COLO829 (cell line): ENCODE data around the gene ADM.

Experiments
- DNase-seq: peaks from one replicate; pipeline ENCODE4 v3.0.0; 2012; ENCODE audit warnings: low spot score

The ADM gene

DNA sequence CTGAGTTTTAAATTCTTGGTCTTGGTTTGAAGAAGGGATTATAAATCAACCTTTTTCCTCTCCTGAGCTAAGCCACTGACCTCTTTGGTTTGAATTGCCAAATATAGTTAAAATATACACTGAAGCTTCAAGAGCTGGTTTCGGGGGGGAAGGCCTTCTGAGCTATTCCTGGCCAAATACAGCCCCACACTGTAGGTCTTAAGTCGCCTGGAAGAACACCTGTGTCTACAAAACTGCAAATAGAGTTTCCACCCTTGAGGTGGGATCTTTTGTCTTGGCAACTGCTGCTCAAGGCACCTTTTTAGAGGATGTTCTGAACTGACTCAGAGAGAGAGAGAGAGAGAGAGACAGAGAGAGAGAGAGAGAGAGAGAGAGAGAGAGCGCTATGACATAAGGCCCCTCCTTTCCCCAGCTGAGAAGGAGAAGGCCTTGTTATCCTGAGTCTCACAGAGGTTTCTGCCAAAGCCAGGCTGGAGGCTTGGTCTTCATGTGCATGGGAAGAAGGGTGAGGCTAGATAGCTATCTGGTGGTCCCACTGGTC lies 5.5 kb downstream of the ADM start:
- DNase-seq, result no peak

DNA sequence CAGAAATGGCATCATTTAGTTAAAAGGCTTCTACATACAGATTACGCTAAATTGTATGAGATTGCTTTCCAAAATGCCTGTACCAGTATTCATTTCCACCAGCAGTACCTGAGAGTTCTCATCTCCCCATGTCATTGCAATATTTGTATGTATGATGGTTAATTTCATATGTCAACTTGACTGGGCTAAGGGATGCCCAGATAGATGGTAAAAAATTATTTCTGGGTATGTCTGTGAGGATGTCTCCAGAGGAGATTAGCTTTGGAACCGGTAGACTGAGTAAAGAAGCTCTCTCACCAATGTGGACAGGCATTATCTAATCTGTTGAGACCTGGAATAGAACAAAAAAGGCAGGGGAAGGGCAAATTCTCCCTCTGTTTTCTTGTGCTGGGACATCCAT lies 6.9 kb downstream of the ADM start:
- DNase-seq, result no peak

DNA sequence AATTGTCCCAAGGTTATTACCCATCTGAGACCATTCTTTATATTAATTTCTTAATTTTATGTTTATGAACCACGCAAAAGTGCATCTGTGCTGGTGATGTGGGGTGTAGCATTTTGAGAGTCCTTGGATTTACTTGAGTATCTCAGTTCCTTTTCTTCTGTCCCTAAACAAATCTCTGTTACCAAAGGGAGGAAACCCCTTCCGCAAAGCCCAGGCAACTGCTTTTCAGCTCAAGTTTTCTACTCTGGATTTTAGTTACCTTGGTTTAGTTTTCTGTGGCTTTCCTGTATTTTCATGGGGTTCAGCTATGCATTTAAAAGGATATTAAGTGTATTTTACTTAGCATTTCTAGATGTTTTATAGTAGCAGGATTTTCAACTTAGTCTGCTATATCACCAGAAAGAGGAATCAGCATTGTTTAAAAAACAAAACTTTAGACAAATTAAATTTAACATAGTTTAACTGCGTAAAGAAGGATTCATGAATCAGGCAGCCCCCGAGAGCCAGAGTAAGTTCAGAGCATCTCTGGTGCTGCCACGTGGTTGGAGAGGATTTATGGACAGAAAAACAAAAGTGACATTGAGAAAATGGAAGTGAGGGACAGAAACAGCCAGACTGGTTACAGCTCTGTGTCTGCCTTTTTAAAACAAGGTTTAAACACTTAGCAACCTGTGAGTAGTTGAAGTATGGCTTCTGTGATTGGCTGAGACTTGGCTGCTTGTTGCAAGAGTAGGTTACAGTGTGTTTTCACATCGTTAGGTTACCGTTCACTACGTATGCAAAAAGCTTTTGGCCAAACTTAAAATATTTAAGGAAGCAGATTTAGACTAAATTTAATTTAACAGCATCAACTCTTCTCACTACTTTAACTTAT lies 9.6 kb downstream of the ADM start:
- DNase-seq, result no peak

DNA sequence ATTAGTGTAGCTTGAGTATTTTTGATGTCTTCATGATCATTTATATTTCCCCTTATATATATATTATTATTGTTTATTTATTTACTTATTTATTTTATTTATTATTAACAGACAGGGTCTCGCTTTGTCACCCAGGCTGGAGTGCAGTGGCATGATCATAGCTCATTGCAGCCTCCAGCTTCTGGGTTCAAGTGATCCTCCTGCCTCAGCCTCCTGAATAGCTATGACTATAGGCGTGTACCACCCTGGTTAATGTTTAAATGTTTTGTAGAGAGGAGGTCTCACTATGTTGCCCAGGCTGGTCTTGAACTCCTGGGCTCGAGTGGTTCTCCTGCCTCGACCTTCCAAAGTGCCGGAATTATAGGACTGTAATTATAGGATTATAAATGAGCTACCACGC lies 10.2 kb downstream of the ADM start:
- DNase-seq, result no peak

DNA sequence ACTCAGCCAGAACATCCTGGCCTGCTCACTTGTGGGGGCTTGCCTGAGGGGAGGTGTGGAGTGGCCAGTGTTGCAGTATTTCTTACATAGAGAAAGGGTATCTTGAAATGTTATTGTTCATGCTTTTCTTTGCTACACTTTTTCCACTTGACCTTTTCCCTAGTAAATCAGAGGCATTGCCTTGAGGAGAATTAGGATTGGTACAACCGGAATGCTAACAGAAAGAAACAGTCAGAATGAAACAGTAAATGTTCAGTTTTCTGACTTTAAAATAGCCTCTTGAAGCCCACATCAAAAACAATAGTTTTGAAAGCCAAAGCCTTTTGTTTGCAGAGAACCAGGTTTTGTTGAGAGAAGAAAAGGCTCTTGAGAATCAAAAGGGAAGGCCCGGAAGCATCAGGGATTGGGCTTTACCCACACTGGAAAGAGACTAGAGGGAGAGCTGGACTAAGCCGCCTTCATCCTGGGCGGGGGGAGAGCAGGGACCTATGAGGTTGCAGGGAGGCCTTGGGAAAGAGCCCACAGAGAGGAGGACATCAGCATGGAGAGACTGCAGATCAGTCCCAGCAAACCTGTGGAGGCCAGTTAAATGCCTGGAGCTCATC lies 12.4 kb downstream of the ADM start:
- DNase-seq, result no peak

DNA sequence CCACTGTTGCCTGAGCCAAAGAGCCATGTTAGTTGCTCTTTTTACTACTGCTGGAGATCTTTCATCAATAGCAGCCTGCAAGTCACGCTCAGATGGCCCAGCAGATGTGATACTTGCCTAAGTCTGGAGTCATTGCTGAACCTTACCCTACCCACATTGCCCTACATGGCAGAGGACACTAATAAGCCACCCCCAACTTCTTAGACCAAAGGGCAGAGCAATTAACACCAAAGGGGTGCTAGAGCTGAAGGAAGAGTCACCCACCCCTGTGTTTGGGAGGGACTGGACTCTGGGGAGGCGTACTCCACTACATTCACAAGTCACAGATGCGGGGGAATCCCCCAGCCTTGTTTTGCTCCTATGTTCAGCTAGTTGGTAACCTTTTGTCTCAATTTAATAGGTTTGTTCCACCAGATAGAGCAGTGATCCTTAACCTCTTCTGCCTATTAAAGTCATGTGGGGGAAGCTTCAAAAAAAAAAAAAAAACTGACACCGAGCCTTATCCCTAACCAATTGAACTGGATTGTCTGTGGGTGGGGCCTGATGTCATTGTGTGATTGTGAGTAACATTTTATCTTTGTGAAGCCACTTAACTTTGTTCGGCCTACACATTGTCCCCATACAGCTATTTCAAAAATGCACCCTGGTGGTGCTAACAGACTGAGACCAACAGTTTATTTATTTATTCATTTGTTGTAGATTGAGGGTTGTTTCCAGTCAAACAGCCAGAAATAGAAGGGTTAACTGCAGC lies 13.1 kb downstream of the ADM start:
- no peak for DNase-seq

DNA sequence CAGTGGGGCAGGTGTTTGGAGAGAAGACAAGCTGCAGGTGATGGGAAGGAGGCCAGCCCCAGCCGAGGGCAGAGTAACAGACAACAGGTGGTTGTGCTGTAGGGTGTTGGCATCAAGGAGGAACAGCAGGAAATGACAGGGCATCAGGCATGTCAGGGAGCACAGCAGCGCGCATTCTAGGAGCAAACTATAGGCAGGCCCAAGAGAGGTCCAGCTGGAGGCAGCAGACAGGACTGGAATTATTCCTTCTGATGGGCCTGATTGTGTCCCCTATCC lies 13.6 kb downstream of the ADM start:
- no peak for DNase-seq

DNA sequence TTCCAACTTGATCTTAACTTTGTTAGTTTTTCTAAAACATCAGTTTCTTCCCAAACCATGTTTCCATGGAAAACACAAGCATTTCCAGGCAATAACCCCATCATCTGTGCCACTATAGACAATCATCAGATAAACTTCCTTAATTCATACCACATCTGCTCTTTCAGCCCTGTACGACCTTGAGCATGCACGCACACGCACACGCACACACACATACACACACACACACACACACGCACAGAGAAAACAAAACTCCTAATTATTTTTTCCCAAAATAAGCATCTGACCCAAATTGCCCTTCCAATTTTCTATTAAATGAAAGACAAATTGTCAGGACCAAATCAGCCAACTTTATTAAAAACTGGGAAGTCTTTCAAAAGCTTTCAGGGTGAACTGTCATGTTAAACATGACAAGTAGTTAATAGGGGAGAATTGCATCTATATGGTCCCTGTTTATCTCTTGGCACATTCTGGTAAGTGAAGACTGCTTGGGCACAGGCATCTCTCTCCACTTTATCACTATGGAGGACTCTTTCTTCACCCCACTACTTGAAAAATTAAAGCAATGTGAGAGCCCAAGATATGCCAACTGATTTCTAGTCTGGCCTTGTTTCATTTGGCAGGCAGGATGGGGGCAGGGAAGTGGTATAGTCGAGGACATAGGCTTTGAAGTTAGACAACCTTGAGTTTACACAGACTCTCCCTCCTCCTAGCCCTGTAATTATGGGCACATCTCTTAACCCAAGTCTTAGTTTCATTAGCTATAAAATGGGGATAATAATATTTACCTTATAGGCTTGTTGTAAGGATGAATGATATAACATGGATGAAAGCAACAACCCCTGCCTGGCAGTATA lies 15.1 kb downstream of the ADM start:
- DNase-seq, result no peak

DNA sequence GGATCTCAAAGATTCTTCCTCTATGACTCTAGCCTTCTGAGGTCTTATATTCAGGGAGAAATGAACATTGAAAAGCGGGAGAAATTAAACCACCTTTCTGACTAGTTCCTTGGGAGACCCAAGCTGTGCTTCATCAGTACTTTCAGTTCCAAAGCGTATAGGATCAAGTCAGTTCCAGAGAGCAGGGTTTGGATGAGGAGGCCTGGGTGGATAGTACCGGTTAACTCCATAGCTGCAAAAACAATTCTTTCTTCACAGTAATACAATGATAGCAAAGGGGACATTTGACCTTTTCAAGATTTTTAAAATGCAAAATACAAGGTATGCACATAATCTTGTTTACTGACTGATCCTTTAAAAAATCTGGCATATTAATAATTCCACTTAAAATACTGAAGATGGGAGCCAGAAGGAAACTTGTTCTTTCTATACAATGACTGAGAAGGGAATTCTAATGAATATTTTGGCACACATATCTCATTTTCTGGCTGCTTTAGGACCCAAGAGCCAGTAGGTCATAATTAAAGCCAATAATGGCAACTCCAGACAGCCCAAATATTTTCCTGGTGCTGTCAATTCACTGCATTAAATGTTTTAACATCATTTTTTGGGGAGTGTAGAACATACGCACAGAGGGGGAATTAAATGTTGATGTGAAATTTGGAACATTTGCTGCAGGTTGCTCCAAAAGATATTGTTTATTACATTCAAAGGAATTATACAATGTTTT lies 16.0 kb downstream of the ADM start:
- DNase-seq, result no peak

DNA sequence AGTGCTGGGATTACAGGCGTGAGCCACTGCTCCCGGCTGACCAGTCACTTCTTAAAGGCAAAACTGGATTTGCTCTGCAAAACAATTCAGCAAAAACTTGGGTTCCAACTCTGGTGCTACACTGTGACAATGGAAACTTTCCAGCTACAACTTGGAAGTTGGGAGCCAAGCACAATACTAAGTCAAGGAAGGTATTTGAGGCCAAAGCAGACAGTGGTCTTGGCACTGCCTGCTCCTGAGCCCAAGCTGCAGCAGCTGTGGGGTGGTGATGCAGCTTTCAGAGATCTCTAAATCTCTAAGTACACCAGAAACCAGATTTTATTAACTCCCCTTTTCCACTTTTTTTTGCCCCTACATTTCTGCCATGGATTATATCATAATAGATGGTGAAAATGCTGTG lies 17.5 kb downstream of the ADM start:
- DNase-seq, result no peak

DNA sequence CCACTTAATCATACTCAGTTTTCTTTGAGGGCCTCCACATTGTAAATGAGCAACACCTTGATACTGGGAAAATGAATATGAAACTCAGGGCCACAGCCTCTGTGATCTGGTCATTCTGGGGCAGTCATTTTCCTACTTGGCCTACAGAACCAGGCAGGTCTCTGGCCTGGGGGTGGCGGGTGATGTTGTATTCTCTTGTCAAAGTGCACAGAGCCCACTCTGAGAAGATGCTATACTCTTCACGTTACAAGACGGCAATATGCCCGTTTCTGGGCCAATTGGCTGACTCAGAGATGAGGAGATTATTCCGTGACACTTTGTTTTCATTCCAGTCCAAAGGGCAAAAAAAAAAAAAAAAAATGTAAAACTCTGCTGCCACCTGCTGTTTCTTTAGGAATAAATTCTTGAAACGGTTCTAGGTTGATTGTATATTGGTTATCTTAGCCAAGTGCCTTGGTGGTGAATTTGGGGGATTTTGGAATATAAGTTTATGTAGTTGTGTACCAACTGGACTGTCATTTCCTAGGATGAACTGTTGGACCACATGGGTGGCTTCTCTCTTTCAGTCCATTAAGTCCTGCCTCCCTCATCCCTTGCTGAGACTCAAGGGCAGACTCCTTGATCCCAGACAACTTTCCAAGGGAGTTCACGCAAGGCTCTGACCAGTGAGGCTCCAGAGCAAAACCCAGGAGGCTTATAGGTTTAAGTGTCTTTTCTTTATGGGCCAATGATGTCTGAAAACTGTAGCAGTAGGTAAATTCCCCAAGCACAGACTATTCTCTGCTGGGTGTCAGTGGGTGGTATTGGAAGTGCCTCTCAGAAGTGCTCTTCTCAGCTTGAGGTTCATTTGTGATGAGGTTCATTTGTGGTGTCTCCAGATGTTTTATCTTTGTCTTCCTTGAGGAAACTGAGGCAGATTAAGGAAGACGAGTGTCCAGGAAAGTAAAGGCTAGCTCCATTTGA lies 18.2 kb downstream of the ADM start:
- DNase-seq, result peak; percentile 88

DNA sequence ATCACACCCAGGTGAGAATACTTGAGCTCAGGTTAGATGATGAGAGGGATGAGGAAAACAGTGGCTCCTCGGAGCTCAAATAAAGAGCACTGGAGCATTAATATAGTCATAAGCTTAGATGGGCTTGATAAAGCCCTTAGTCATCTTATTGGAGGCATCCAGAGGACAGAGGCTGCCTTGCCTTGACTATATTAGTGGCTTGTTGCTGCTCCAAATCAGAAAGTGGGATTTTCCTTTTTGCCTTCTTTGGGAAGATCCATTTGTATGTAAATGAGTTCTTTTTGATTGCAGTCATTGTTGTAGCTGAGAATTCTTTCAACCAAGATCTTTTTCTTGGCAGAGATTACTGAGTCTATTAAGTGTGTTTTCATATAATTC lies 18.9 kb downstream of the ADM start:
- no peak for DNase-seq

DNA sequence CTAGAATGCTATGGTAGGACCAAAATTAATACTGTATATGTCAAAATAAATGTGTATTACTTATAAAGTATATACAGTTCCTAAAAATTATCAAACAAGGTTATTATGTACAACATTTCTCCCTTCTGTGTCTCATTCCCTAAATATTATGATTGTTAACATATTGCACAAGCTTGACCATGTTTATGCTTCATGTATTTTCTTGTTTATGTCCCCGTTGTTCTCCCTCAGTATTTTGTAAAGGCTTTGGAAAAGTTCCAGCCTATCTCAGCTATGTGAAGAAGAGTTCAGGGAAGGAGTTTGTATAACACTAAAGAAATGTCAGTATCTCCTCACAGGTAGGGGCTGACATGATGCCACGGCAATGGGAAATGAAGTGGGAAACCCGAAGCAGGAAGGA lies 19.6 kb downstream of the ADM start:
- no peak for DNase-seq

DNA sequence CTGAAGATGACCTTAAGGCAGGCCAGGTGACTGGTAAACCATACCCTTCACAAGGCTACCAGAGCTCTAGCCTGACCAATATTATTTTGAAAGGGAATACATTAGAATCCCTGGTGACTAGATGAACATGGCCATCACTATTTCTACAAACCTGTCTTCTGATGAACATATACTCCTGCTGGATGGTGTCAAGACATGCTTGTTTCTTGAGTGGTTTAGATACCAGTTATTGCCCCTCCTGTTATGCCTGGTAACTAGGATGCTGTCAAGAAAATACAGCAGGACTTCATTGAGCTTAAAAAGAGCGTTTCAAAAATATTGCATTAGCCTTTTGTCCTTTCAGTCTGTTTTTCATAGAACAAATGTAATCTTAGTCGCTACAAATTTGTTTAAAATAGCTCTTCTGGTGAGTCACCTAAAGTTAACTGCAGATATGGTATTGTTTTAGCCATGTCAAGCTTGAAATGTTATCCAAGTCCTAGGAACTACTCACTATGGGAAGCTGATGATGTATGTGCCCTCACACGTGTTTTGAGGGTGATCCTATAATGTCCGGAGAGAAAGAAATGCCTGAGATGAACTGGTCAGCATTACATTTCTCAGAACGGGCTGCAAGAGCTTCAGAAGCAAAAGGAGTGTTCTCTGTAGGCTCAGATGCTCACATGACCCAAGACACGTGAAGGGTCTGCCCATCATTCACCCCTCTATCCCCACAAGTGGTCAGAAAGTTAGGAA lies 20.6 kb downstream of the ADM start:
- DNase-seq, result no peak

DNA sequence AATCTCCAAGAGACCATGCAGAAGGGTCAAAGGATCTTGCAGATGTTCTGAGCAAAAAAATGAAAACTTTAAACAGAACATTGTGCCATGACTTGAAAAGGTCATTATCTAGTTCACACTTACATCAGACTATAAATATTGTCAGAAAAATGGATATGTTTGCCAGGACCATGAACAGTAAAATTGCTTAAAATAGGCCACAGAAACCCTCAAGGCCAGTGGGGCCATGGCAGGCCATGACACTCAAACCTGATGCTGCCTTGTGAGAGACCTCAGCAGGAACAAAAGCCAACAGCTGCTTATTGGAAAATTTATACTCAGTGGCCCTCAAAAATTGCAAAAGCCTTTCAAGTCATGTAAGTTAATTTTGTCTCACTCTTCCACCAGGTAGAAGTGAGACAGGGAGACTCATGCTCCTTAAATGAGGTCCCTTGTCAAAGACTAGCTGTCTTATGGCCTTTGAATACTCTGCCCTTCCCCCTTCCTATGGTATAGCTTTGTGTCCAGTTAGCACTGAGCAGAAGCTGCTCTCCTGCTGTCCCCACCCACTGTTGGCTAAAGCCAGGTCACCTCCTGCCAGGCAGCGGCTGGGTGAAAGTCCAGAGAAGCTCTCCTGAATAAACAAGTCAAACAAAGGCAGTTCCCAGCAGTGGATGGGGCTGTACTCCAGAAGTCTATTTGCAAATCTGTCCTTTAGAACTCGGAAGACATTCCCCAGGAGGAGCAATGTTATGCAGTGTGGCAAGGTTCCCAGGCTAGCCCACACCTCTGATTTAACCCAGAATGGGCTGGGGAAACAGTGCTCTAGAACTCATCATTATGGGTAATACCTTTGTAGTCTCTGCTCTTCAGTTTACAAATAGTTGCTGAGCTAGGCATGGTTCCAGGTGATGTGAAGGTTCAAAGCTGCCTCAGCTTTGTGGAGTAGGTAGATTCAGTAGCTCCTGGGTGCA lies 21.4 kb downstream of the ADM start:
- DNase-seq, result no peak

DNA sequence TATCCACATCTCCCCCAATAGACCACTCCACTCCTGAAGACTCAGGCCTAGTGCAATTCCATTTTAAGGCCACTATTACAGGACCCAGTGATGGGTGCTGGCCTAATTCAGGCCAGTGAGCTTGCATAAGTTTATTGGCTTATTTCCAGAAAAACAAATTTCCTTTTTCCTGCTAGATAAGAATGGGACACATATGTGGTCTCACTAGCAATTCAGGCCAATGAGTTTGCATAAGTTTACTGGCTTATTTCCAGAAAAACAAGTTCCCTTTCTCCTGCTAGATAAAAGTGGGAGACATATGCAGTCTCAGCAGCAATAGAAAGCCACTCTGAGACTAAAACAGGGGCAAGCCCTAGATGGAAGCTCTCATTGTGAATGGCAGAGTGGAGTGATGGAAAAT lies 22.4 kb downstream of the ADM start:
- no peak for DNase-seq

DNA sequence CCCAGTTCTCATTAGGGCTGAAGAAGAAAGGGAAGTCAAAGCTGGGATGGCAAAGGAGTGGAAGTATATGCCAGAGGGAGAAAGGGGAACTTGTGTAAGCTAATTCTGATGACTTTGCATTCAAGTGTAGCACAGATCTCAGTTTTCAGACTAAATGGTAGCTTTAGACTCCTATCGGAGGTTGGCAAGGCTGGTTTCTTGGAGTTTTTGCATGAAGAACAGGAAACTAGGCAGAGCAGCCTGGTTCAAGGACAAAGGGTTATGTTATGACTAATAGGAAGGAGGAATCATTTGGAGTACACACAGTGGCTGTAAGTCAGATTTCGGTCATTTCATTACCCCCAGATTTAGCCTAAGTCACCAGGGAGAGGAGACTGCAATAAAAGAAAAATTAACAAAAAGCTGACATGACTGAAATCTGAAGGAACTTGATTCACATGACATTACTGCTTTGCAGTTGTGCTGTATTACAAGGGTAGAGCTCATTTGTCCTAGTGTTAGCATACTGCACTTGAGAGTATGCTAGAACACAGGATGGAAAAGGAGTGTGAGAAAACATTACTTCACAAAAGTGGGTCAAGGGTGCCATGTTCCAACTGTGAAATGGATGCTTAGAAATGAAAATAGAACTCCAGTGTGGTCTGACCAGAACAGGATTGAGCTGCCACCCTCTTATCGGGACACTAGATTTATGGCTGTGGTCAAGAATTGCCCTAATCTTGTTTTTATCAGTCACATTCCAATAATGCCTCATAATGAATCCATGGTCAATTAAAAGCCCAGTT lies 23.6 kb downstream of the ADM start:
- DNase-seq, result peak; percentile 76

DNA sequence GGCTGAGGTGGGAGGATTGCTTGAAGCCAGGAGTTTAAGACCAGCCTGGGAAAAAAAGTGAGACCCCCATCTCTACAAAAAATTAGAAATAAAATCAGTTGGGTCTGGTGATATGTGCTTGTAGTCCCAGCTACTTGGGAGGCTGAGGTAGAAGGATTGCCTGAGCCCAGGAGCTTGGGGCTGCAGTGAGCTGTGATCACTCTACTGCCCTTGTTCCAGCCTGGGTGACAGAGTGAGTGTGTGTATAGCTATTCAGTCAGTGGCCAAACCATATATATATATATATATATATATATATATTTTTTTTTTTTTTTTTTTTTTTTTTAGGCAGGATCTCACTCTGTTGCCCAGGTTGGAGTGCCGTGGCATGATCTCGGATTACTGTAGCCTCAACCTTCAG lies 24.5 kb downstream of the ADM start:
- no peak for DNase-seq
